ENCODE data around the gene BNIP2.

BNIP2 gene

GRCh38 chr15:59615661-59616060 is 73.5 kb downstream of the BNIP2 start:
- H3K4me1 ChIP-seq: no peaks in the 10 kb centered on the region
- H3K9me3 ChIP-seq (ENCODE audit: control insufficient read depth, low read length): no peaks in the 10 kb centered on the region
- no peak overlapping the region for H3K27ac ChIP-seq
- H3K9ac ChIP-seq: no peak overlapping the region
- H3K4me2 ChIP-seq (ENCODE audit: low read length): no peak overlapping the region
- H3K4me3 ChIP-seq (ENCODE audit: low read depth, low read length): no peak overlapping the region
- H2AFZ ChIP-seq: no peak overlapping the region
- H3K79me2 ChIP-seq: no peaks in the 10 kb centered on the region
- no peaks in the 10 kb centered on the region for H3K36me3 ChIP-seq (ENCODE audit: control insufficient read depth, insufficient read depth, low read length)
- no peaks in the 10 kb centered on the region for H3K27me3 ChIP-seq (ENCODE audit: control insufficient read depth, insufficient read depth, low read length)
- TF ChIP-seq CTCF (IDR thresholded peaks at IDR 0.05): no peak

GRCh38 chr15:59614153-59614552 is 75.0 kb downstream of the BNIP2 start:
- Histone ChIP-seq H3K9ac (no peak overlapping the region), H3K27me3 (ENCODE audit: control insufficient read depth, insufficient read depth, low read length) (no peaks in the 10 kb centered on the region), H3K36me3 (ENCODE audit: control insufficient read depth, insufficient read depth, low read length) (no peaks in the 10 kb centered on the region), H3K4me2 (ENCODE audit: low read length) (no peak overlapping the region), H3K27ac (no peak overlapping the region), H3K4me3 (ENCODE audit: low read depth, low read length) (no peak overlapping the region), H2AFZ (no peak overlapping the region), H3K9me3 (ENCODE audit: control insufficient read depth, low read length) (no peaks in the 10 kb centered on the region), H3K4me1 (no peaks in the 10 kb centered on the region), H3K79me2 (no peaks in the 10 kb centered on the region)
- TF ChIP-seq CTCF (IDR thresholded peaks at IDR 0.05): no peak

GRCh38 chr15:59611276-59612260 is 77.6 kb downstream of the BNIP2 start, which contains the start of gene GCNT3:
Gene GCNT3 (plus strand): TSS chr15:59611783. CDS start chr15:59618239, 6,456 bp downstream.
- H3K36me3 ChIP-seq (ENCODE audit: control insufficient read depth, insufficient read depth, low read length): no peaks in the 10 kb centered on the region
- no peaks in the 10 kb centered on the region for H3K4me1 ChIP-seq
- TF ChIP-seq CTCF (IDR thresholded peaks at IDR 0.05): no peak
- H3K9ac ChIP-seq: no peak within 1 kb of the TSS
- H3K4me2 ChIP-seq (ENCODE audit: low read length): no peak within 1 kb of the TSS
- no peak within 1 kb of the TSS for H3K27ac ChIP-seq
- H3K9me3 ChIP-seq (ENCODE audit: control insufficient read depth, low read length): no peaks in the 10 kb centered on the region
- no peaks in the 10 kb centered on the region for H3K27me3 ChIP-seq (ENCODE audit: control insufficient read depth, insufficient read depth, low read length)
- no peak within 1 kb of the TSS for H3K4me3 ChIP-seq (ENCODE audit: low read depth, low read length)
- no peaks in the 10 kb centered on the region for H3K79me2 ChIP-seq
- H2AFZ ChIP-seq: no peak within 1 kb of the TSS

GRCh38 chr15:59609730-59610712 is 79.1 kb downstream of the BNIP2 start:
- H3K36me3 ChIP-seq (ENCODE audit: control insufficient read depth, insufficient read depth, low read length): no peaks in the 10 kb centered on the region
- H2AFZ ChIP-seq: no peak overlapping the region
- no peaks in the 10 kb centered on the region for H3K79me2 ChIP-seq
- no peaks in the 10 kb centered on the region for H3K27me3 ChIP-seq (ENCODE audit: control insufficient read depth, insufficient read depth, low read length)
- H3K4me2 ChIP-seq (ENCODE audit: low read length): no peak overlapping the region
- H3K4me1 ChIP-seq: no peaks in the 10 kb centered on the region
- TF ChIP-seq CTCF (IDR thresholded peaks at IDR 0.05): no peak
- H3K27ac ChIP-seq: no peak overlapping the region
- H3K4me3 ChIP-seq (ENCODE audit: low read depth, low read length): no peak overlapping the region
- H3K9ac ChIP-seq: no peak overlapping the region
- no peaks in the 10 kb centered on the region for H3K9me3 ChIP-seq (ENCODE audit: control insufficient read depth, low read length)

Data from parathyroid adenoma (tissue), 2 donors.